Fibroblast of lung (primary cell): ENCODE results near the gene LAMA4. TPM values are rescaled to one million over a fixed set of nuclear protein-coding genes. Genes with fewer than 3 reads are reported as not detected.
A peak's percentile ranks its signal among the peaks of the same experiment; 100 is the strongest.

Experiments
- DNase-seq, 2 donors: peaks; one replicate each; pipeline versions ENCODE4 v3.0.0 to v3.0.0-alpha.2; 2010; ENCODE audit warnings: low read depth in 2 of 2
- H2AFZ ChIP-seq: 2 replicates; pipeline ENCODE4 v1.5.1; 2012; ENCODE audit warnings: low read length, control low read depth, inconsistent platforms
- H3K27ac ChIP-seq: 2 replicates; pipeline ENCODE4 v1.5.1; 2011; ENCODE audit warnings: low read length, control low read depth; ENCODE audit not compliant: insufficient read depth
- H3K27me3 ChIP-seq: 2 replicates; pipeline ENCODE4 v1.5.1; 2011; ENCODE audit warnings: mild to moderate bottlenecking, low read length; ENCODE audit not compliant: control insufficient read depth, insufficient read depth
- H3K36me3 ChIP-seq: 2 replicates; pipeline ENCODE4 v1.5.1; 2011; ENCODE audit warnings: low read length; ENCODE audit not compliant: control insufficient read depth, insufficient read depth
- H3K4me1 ChIP-seq: 2 replicates; pipeline ENCODE4 v1.5.1; 2011; ENCODE audit warnings: low read length; ENCODE audit not compliant: control insufficient read depth, insufficient read depth; ENCODE audit errors: extremely low read depth
- H3K4me2 ChIP-seq: 2 replicates; pipeline ENCODE4 v1.5.1; 2011; ENCODE audit warnings: low read length, control low read depth; ENCODE audit not compliant: insufficient read depth; ENCODE audit errors: extremely low read depth
- H3K4me3 ChIP-seq, 4 experiments: fragments of 200-600 bp in 1 of 4; sonication (generic) in 1 of 4; replicated peaks in 1 of 4; 2 replicates each; pipeline ENCODE4 v1.5.1; 2011 to 2016; ENCODE audit warnings: low read length in 4 of 4, low read depth in 3 of 4, mild to moderate bottlenecking in 3 of 4, control low read depth in 2 of 4, inconsistent platforms in 1 of 4, mixed read lengths in 1 of 4; ENCODE audit not compliant: insufficient read depth in 1 of 4; ENCODE audit errors: control extremely low read depth in 1 of 4
- H3K79me2 ChIP-seq: 2 replicates; pipeline ENCODE4 v1.5.1; 2012; ENCODE audit warnings: mild to moderate bottlenecking, low read length, inconsistent platforms; ENCODE audit not compliant: control insufficient read depth, insufficient read depth
- H3K9ac ChIP-seq: 2 replicates; pipeline ENCODE4 v1.5.1; 2011; ENCODE audit warnings: mild to moderate bottlenecking, low read length, control low read depth; ENCODE audit not compliant: insufficient read depth
- H3K9me3 ChIP-seq: 2 replicates; pipeline ENCODE4 v1.5.1; 2012; ENCODE audit warnings: low read depth, low read length; ENCODE audit not compliant: control insufficient read depth, insufficient read depth
- H4K20me1 ChIP-seq: 2 replicates; pipeline ENCODE4 v1.5.1; 2011; ENCODE audit warnings: low read length; ENCODE audit not compliant: control insufficient read depth, insufficient read depth; ENCODE audit errors: extremely low read depth
- CTCF ChIP-seq, 2 donors: IDR thresholded peaks in 1 of 2; conservative IDR thresholded peaks in 1 of 2; 1 replicate in 1 of 2; 2 replicates in 1 of 2; pipeline ENCODE4 v1.5.1; 2011 to 2012; ENCODE audit warnings: low read length in 2 of 2, control low read depth in 1 of 2, inconsistent platforms in 1 of 2, low read depth in 1 of 2, mild to moderate bottlenecking in 1 of 2
- EZH2 ChIP-seq: IDR thresholded peaks from 2 replicates; pipeline ENCODE4 v1.5.1; 2012; ENCODE audit warnings: low read length, control low read depth, mild to moderate bottlenecking; ENCODE audit errors: missing control alignments
- polyA plus RNA-seq, 2 donors: library from polyadenylated mRNA; depleted of rRNA in 1 of 2; stranded (reverse) in 1 of 2; unstranded in 1 of 2; fragments of >200 nt; gene quantifications; 2 replicates each; pipeline ENCODE4 v1.2.1, GENCODE V29; 2011 to 2012; ENCODE audit warnings: missing spikeins in 1 of 2
- total RNA-seq: library from RNA; depleted of rRNA; stranded (reverse); fragments of >200 nt; gene quantifications from 2 replicates; pipeline ENCODE4 v1.2.1, GENCODE V29; 2014

Gene LAMA4
- total and polyA plus RNA-seq, 2 donors (not counting 1 experiment from before 2014, with no cell fraction given), result 636 to 662 TPM

GRCh38 chr6:112259337-112259675 lies 4.9 kb upstream of the LAMA4 start:
- Histone ChIP-seq H3K9ac (no peak overlapping the region), H3K9me3 (no peaks in the 10 kb centered on the region), H3K4me3 (no peak overlapping the region)

GRCh38 chr6:112258642-112259336 lies 4.4 kb upstream of the LAMA4 start:
- TF ChIP-seq CTCF (conservative IDR thresholded peaks at IDR 0.05 in 1 of 2, IDR thresholded peaks at IDR 0.05 in 1 of 2; ENCODE audit: low read depth in 1 of 2, low read length in 2 of 2), result no peak
- TF ChIP-seq EZH2, result no peak
- Histone ChIP-seq H3K9ac (no peak overlapping the region), H4K20me1 (no peaks in the 10 kb centered on the region), H3K36me3 (no peaks in the 10 kb centered on the region), H3K27ac (no peak overlapping the region), H3K4me2 (no peak overlapping the region), H3K27me3 (no peaks in the 10 kb centered on the region), H2AFZ (no peak overlapping the region), H3K4me1 (peaks cover 5% of the 10 kb centered on the region), H3K79me2 (peaks cover 13% of the 10 kb centered on the region), H3K4me3 (no peak overlapping the region), H3K9me3 (no peaks in the 10 kb centered on the region)
- DNase-seq, result peak in 1 of 2 donors; percentile 33

More at GRCh38 chr6:112259337-112259675, 4.9 kb upstream of the LAMA4 start:
- Histone ChIP-seq H3K36me3 (no peaks in the 10 kb centered on the region), H2AFZ (no peak overlapping the region), H3K4me2 (no peak overlapping the region), H4K20me1 (no peaks in the 10 kb centered on the region), H3K4me1 (peaks cover 5% of the 10 kb centered on the region), H3K27me3 (no peaks in the 10 kb centered on the region), H3K79me2 (peaks cover 8% of the 10 kb centered on the region), H3K27ac (no peak overlapping the region)
- DNase-seq, result no peak
- no peak for TF ChIP-seq CTCF (conservative IDR thresholded peaks at IDR 0.05 in 1 of 2, IDR thresholded peaks at IDR 0.05 in 1 of 2; ENCODE audit: low read depth in 1 of 2, low read length in 2 of 2)
- no peak for TF ChIP-seq EZH2

- no peak for TF ChIP-seq EZH2
- TF ChIP-seq CTCF (conservative IDR thresholded peaks at IDR 0.05 in 1 of 2, IDR thresholded peaks at IDR 0.05 in 1 of 2; ENCODE audit: low read depth in 1 of 2, low read length in 2 of 2), result no peak
- Histone ChIP-seq H4K20me1 (no peaks in the 10 kb centered on the region), H2AFZ (no peak overlapping the region), H3K36me3 (no peaks in the 10 kb centered on the region), H3K27ac (no peak overlapping the region), H3K27me3 (no peaks in the 10 kb centered on the region), H3K9me3 (no peaks in the 10 kb centered on the region), H3K4me2 (no peak overlapping the region), H3K4me3 (no peak overlapping the region), H3K4me1 (peaks cover 5% of the 10 kb centered on the region), H3K9ac (no peak overlapping the region), H3K79me2 (peaks cover 28% of the 10 kb centered on the region)
- DNase-seq, result no peak
These were observed 3.0 kb upstream of the LAMA4 start for GRCh38 chr6:112257178-112257855.
